Ishikawa (cell line): ENCODE data around the gene ABCD4.

ENCODE experiments used
- CEBPB ChIP-seq: IDR thresholded peaks from 2 replicates; pipeline ENCODE4 v1.6.1; 2012
- CREB1 ChIP-seq: IDR thresholded peaks from 2 replicates; pipeline ENCODE4 v1.6.1; 2012; ENCODE audit warnings: low read depth
- EGR1 ChIP-seq: IDR thresholded peaks from 2 replicates; pipeline ENCODE4 v1.6.1; 2012
- EP300 ChIP-seq: IDR thresholded peaks from 2 replicates; pipeline ENCODE4 v1.6.1; 2012; ENCODE audit warnings: borderline replicate concordance
- FOXM1 ChIP-seq: IDR thresholded peaks from 2 replicates; pipeline ENCODE4 v1.6.1; 2012; ENCODE audit warnings: low read depth, borderline replicate concordance
- NFIC ChIP-seq: IDR thresholded peaks from 2 replicates; pipeline ENCODE4 v1.6.1; 2012
- RAD21 ChIP-seq: IDR thresholded peaks from 2 replicates; pipeline ENCODE4 v1.6.1; 2012; ENCODE audit warnings: low read depth
- TAF1 ChIP-seq: IDR thresholded peaks from 2 replicates; pipeline ENCODE4 v1.6.1; 2012; ENCODE audit warnings: low read depth, mild to moderate bottlenecking
- TCF12 ChIP-seq: IDR thresholded peaks from 2 replicates; pipeline ENCODE4 v1.6.1; 2012; ENCODE audit warnings: low read depth
- TEAD4 ChIP-seq: IDR thresholded peaks from 2 replicates; pipeline ENCODE4 v1.6.1; 2012
- YY1 ChIP-seq: IDR thresholded peaks from 2 replicates; pipeline ENCODE4 v1.6.1; 2012; ENCODE audit warnings: low read depth
- ZBTB7A ChIP-seq: IDR thresholded peaks from 2 replicates; pipeline ENCODE4 v1.6.1; 2012; ENCODE audit warnings: low read depth
- TF ChIP-seq, protein P1 (sequence below): IDR thresholded peaks from 2 replicates; pipeline ENCODE4 v1.6.1; 2012; ENCODE audit warnings: low read depth, mild to moderate bottlenecking
- TF ChIP-seq, protein P2 (sequence below): IDR thresholded peaks from 2 replicates; pipeline ENCODE4 v1.6.1; 2012
- TF ChIP-seq, protein P3 (sequence below): IDR thresholded peaks from 2 replicates; pipeline ENCODE4 v1.6.1; 2012

The ABCD4 gene

DNA sequence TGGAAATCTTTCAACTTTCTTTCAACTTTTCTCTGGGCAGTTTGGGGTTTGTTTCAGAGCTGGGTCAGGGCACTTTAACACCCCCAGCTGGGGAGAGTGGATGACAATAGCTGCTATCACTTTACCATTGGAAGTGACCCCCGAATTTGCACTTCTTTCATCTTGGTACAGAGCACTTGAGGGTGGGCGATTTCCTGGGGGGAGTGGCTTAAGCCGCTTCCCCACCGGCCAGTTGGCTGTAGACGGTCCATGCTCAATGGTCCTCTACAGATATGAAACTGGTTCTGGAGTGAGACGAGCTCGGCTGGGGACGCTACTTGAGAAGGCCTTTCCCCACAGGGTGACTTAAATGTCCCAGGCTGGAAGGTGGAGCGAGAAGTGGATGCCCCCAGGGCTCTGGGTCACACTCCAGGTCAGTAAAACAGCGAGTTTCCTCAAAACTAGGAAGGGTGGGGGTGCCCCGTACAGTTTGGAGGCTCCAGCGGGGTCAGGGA is 45.6 kb upstream of the ABCD4 start, which contains the start of gene VRTN:
Gene VRTN (plus strand): TSS at position 231 of the 494 bp plus-strand sequence. CDS start 8,313 bp downstream, outside the sequence.
- TF ChIP-seq YY1 (no peak), TCF12 (no peak), TAF1 (no peak), ZBTB7A (no peak), CREB1 (no peak), NFIC (no peak), EP300 (no peak), FOXM1 (no peak)
- TF ChIP-seq, protein P1, sequence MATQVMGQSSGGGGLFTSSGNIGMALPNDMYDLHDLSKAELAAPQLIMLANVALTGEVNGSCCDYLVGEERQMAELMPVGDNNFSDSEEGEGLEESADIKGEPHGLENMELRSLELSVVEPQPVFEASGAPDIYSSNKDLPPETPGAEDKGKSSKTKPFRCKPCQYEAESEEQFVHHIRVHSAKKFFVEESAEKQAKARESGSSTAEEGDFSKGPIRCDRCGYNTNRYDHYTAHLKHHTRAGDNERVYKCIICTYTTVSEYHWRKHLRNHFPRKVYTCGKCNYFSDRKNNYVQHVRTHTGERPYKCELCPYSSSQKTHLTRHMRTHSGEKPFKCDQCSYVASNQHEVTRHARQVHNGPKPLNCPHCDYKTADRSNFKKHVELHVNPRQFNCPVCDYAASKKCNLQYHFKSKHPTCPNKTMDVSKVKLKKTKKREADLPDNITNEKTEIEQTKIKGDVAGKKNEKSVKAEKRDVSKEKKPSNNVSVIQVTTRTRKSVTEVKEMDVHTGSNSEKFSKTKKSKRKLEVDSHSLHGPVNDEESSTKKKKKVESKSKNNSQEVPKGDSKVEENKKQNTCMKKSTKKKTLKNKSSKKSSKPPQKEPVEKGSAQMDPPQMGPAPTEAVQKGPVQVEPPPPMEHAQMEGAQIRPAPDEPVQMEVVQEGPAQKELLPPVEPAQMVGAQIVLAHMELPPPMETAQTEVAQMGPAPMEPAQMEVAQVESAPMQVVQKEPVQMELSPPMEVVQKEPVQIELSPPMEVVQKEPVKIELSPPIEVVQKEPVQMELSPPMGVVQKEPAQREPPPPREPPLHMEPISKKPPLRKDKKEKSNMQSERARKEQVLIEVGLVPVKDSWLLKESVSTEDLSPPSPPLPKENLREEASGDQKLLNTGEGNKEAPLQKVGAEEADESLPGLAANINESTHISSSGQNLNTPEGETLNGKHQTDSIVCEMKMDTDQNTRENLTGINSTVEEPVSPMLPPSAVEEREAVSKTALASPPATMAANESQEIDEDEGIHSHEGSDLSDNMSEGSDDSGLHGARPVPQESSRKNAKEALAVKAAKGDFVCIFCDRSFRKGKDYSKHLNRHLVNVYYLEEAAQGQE = no peak
- TF ChIP-seq, protein P2, sequence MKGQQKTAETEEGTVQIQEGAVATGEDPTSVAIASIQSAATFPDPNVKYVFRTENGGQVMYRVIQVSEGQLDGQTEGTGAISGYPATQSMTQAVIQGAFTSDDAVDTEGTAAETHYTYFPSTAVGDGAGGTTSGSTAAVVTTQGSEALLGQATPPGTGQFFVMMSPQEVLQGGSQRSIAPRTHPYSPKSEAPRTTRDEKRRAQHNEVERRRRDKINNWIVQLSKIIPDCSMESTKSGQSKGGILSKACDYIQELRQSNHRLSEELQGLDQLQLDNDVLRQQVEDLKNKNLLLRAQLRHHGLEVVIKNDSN = no peak

DNA sequence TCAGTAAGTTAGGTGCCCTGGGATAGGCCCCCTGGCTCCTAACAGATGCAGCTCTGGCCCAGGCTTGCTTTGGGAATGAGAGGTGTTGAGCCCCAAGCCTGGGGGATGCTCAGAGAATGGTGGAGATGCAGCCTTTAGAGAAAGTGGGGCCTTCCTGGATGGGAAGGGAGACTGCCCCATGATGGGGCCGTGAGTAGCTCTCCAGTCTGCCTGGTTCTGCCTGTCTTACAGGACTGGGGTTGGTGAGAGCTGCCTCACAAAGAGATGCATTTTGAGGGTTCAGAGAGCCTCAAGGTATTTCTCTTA is 45.0 kb upstream of the ABCD4 start:
- TF ChIP-seq TEAD4 (no peak), RAD21 (no peak), EP300 (no peak), TCF12 (no peak), EGR1 (no peak), FOXM1 (no peak), CREB1 (no peak), YY1 (no peak), NFIC (no peak)
- TF ChIP-seq, protein P3, sequence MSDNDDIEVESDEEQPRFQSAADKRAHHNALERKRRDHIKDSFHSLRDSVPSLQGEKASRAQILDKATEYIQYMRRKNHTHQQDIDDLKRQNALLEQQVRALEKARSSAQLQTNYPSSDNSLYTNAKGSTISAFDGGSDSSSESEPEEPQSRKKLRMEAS = no peak
- TF ChIP-seq, protein P2 = no peak

DNA sequence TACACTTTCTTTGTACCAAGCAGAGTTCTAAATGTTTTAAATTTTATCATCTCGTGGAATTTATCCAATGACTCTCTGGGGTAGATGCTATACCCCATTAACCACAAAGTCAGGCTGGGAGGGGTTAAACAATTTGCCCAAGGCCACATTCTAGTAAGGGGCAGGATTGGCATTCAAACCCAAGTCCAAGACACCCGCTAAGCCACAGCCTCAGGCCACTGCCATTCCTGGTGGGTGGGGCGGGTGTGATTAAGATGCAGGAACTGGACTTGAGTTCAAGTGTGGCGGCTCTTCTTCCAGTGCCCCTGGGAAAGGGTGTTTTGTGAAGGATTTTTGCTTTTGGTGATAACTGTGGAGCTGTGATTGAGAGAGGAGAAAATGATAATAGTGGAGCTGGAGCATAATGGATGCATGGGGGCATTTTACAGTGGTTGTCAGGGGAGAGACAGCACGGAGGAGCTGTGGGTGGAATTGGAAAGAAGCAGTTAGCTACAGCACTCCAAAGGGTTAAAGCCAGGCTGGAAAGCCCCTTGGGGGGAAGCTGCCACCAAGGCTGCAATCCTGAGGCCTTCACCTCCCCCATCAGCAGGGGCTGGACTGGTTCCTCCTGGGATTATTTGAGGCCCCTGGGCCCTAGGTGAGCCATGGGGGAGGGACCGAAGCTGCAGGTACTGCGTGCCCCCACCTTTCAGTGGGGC is 44.5 kb upstream of the ABCD4 start:
- TF ChIP-seq TEAD4 (no peak), CEBPB (no peak), EGR1 (no peak), TAF1 (no peak), FOXM1 (no peak), YY1 (no peak)

DNA sequence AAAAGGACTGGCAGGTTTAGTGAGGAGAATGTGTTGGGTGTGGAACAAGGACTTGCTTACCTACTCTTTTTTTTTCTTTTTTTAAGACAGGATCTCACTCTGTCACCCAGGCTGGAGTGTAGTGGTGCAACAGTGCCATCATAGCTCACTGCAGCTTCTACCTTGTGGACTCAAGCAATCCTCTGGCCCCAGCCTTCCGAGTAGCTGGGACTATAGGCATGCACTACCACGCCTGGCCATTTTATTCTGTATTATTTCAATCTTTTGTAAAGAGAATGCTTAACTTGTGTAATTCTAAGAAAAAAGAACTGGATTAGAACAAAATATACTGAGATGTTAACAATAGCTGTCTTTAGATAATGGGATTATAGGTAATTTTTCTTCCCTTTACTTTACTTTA is 43.6 kb upstream of the ABCD4 start:
- TF ChIP-seq FOXM1 (no peak), TCF12 (no peak), RAD21 (no peak), ZBTB7A (no peak), TAF1 (no peak), EP300 (no peak), CEBPB (no peak)
- TF ChIP-seq, protein P3 = no peak
- TF ChIP-seq, protein P1 = no peak

DNA sequence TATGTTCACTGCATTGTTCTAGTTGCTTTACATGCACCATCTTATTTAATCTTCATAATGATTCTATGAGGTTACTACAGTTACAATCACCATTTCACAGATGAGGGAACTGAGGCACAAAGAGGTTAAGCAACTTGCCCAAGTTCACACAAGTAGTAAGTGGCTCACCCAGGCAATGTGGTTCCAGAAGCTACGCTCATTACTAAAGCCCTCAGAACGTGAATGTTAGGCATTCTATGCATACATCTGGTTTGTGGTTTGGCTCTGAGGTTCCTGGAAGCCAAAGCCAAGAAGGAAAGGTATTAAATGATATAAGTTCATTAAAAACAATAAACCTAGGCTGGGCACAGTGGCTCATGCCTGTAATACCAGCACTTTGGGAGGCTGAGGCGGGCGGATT is 31.2 kb upstream of the ABCD4 start:
- TF ChIP-seq, protein P3 = no peak
- TF ChIP-seq FOXM1 (no peak), CREB1 (no peak), NFIC (no peak), EGR1 (no peak), CEBPB (no peak), TAF1 (no peak), TEAD4 (no peak), EP300 (no peak), YY1 (no peak), RAD21 (no peak), TCF12 (no peak)
- TF ChIP-seq, protein P1 = no peak
- TF ChIP-seq, protein P2 = no peak
